Cardiac fibroblast (primary cell): ENCODE results near the gene PACRG.

Experiments used
- DNase-seq, 2 donors: peaks; one replicate each; pipeline versions ENCODE4 v3.0.0 to v3.0.0-alpha.2; 2010; ENCODE audit warnings: low read depth in 2 of 2
- H3K4me3 ChIP-seq, 2 donors: replicated peaks in 1 of 2; 1 replicate in 1 of 2; 2 replicates in 1 of 2; pipeline ENCODE4 v1.5.1; 2011; ENCODE audit warnings: low read depth in 2 of 2, low read length in 2 of 2, mild to moderate bottlenecking in 2 of 2, moderate library complexity in 1 of 2
- CTCF ChIP-seq: IDR thresholded peaks from one replicate; pipeline ENCODE4 v1.5.1; 2011; ENCODE audit warnings: low read depth, mild to moderate bottlenecking, low read length, inconsistent platforms

The PACRG gene

GRCh38 chr6:162952423-162952822, 224.6 kb downstream of the PACRG start:
- TF ChIP-seq CTCF, result no peak
- no peak overlapping the region for H3K4me3 ChIP-seq
- DNase-seq, result no peak

GRCh38 chr6:162957062-162957461, 229.3 kb downstream of the PACRG start:
- no peak for DNase-seq
- H3K4me3 ChIP-seq, result no peak overlapping the region
- TF ChIP-seq CTCF, result no peak

- no peak overlapping the region for H3K4me3 ChIP-seq
- DNase-seq, result no peak
- no peak for TF ChIP-seq CTCF
These were observed 233.1 kb downstream of the PACRG start for GRCh38 chr6:162960679-162961457.

- no peak for TF ChIP-seq CTCF
- peak in 1 of 2 donors; percentile 62 for DNase-seq
- no peak overlapping the region for H3K4me3 ChIP-seq
These were observed 234.3 kb downstream of the PACRG start for GRCh38 chr6:162962093-162962492.

- peak; percentile 9 to 38 for DNase-seq
- no peak for TF ChIP-seq CTCF
- H3K4me3 ChIP-seq, result no peak overlapping the region
These were observed 236.1 kb downstream of the PACRG start for GRCh38 chr6:162963861-162964260.

- TF ChIP-seq CTCF, result no peak
- DNase-seq, result peak; percentile 97 to 99
- H3K4me3 ChIP-seq, result no peak overlapping the region
These were observed 236.8 kb downstream of the PACRG start for GRCh38 chr6:162964488-162965140.

GRCh38 chr6:162965366-162965765, 237.6 kb downstream of the PACRG start:
- DNase-seq, result no peak
- no peak for TF ChIP-seq CTCF
- no peak overlapping the region for H3K4me3 ChIP-seq
